Fibroblast of the aortic adventitia (primary cell): ENCODE data around the gene ALS2CL. TPM values are rescaled to one million over a fixed set of nuclear protein-coding genes. Genes with fewer than 3 reads are reported as not detected.

Experiments used
- DNase-seq: peaks from one replicate; pipeline ENCODE4 v3.0.0-alpha.2; 2010; ENCODE audit warnings: low read depth
- H3K4me3 ChIP-seq: 2 replicates; pipeline ENCODE4 v1.5.1; 2011; ENCODE audit warnings: low read depth, mild to moderate bottlenecking, control low read depth, low read length, moderate library complexity
- CTCF ChIP-seq: IDR thresholded peaks from 2 replicates; pipeline ENCODE4 v1.5.1; 2011; ENCODE audit warnings: mild to moderate bottlenecking, low read length, control low read depth, inconsistent platforms; ENCODE audit not compliant: insufficient read depth
- total RNA-seq: library from RNA; depleted of rRNA; stranded (reverse); fragments of >200 nt; gene quantifications from 2 replicates; pipeline ENCODE4 v1.2.3, GENCODE V29; 2012; ENCODE audit warnings: low replicate concordance

The ALS2CL gene
- total RNA-seq, 1 donor = 0.18 TPM

DNA sequence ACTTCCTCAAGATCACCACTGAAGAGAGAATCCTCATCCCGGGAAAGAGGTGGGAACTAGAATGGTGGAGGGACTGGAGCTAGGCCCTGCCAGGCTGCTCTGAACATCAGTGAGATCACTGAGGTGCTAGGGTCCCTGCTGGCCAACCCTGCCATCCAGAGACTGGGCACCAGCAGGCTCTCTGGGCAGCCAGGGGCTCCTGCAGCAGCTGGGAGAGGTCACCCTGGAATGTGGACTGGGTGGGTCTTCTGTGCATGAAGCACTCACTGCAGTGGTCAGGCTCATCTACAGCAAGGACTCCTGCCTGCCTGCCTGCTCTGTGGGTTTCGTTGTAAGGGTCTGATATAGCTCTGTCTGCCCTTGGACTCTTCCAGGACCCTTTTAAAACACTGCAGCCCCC, 24.9 kb downstream of the ALS2CL start:
- H3K4me3 ChIP-seq = no peak overlapping the region
- TF ChIP-seq CTCF = no peak
- DNase-seq = no peak

DNA sequence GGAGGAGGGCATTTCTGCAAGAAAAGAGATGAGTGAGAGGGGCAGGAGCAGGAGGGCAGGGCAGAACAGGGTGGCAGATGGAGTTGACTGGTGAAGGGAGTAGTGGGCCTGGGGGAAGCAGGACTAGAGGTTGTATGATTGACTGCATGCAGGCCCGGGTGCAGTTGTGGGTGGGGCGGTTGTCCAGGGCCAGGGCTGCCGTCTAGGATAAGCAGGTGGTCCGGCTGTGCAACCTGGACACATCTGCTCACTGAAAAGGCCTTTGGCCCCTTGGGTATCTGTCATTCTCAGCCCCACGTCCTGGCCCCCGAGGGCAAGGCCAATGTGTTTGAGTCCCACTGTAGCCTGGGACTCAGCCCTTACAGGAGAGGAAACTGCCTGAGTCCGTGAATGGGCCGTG, 25.4 kb downstream of the ALS2CL start:
- no peak for DNase-seq
- no peak for TF ChIP-seq CTCF
- H3K4me3 ChIP-seq = no peak overlapping the region

GRCh38 chr3:46667657-46668056, 25.8 kb downstream of the ALS2CL start:
- TF ChIP-seq CTCF = no peak
- H3K4me3 ChIP-seq = no peak overlapping the region
- DNase-seq = no peak

- no peak for TF ChIP-seq CTCF
- DNase-seq = no peak
- no peak overlapping the region for H3K4me3 ChIP-seq
Observed at GRCh38 chr3:46667061-46667621, 26.3 kb downstream of the ALS2CL start.

GRCh38 chr3:46666453-46666845, 27.0 kb downstream of the ALS2CL start:
- DNase-seq = no peak

DNA sequence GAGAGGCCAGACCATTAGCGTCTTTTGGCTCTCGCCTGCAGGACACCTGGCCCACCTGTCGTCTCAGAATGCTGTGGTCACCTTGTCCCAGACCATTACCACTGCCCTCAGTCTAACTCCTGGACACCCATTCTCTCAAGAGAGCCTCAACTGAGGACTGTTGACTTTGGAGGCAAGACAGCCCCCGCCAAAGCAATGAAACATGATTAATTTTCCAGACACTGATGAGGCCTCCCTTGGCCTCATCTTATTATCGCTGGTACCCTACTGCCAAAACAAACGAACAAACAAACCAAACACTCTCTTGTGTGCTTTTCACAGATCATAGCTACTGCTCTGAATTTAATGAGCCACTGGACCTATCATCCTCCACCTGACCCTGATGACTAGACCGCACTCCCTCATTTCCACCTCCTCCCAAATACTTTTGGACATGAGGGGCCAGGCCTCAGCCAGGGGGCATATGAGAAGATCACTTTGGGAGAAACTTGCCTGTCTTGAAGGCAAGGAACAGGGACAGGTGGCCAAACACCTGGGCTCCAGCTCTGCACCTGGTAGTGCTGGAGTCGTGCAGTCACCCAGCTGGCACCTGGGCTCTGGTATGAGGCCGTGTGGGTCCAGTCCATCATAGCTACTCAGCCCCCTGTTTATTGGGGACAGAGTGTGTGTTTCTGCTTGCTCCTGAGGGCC, 27.6 kb downstream of the ALS2CL start:
- DNase-seq = no peak
- TF ChIP-seq CTCF = no peak
- H3K4me3 ChIP-seq = no peak overlapping the region

More at GRCh38 chr3:46666453-46666845, 27.0 kb downstream of the ALS2CL start:
- TF ChIP-seq CTCF = no peak
- no peak overlapping the region for H3K4me3 ChIP-seq
